GM12892 (cell line): Measurements from ENCODE around the gene GNB3.

Experiments used
- POLR2A ChIP-seq: IDR thresholded peaks from 2 replicates; pipeline ENCODE4 v1.6.1; 2011; ENCODE audit warnings: low read depth, low read length, control low read depth
- POLR2AphosphoS5 ChIP-seq: IDR thresholded peaks from 2 replicates; pipeline ENCODE4 v1.6.1; 2011; ENCODE audit warnings: low read depth, low read length, control low read depth

DNA sequence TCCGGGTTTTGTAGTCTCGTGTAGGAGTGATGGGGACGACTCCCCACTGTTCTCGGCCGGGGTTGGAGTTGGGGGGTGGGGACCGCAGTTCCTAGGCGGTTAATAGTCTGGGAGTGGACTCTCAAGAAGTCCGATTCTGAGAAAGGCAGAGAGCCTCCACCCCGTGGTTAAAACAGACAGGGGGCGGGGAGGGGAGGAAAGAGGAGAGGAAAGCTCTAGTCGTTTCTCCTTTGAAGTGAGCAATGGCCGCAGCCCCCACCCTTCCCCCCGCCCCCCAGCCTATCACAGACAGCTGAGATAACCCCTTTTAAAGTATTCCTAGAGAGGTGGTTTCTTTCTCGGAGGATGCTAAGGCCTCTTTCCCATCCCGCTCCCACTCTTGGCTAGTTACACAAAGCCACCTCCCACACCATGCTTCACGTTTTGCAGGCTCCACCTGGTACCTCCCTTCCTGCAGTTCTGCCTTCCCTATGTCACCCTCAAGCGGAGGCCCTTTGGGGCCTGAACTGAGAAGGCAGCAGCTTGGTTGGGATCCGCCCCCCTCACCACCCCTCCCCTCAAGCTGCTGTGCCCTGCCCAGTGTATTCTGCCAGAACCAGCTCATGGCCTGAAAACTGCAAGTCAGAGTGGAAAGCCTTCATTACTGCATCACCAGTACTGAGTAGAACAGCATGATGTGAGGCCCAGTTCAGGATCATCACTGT lies 12.1 kb downstream of the GNB3 start:
- no peak for TF ChIP-seq POLR2A
- TF ChIP-seq POLR2AphosphoS5 = no peak
